GM18861 (cell line): ENCODE data around the gene RHOT2.
"Not testable (repeated sequence)": the region's sequence is repeated elsewhere in the genome, so short reads cannot be mapped to it uniquely, and the experiment has no call there.

Source experiments
- ATAC-seq: cut with Tn5 transposase; IDR thresholded peaks from one replicate; pipeline ENCODE4 v1.9.1; 2021; ENCODE audit not compliant: unreplicated experiment

The RHOT2 gene

GRCh38 chr16:680967-681745 is 13.2 kb downstream of the RHOT2 start:
- no peak for ATAC-seq

- ATAC-seq = no peak
These were observed 14.0 kb downstream of the RHOT2 start for GRCh38 chr16:681746-682427.

GRCh38 chr16:682493-683395 is 14.8 kb downstream of the RHOT2 start:
- no peak for ATAC-seq

- no peak for ATAC-seq
These were observed 15.6 kb downstream of the RHOT2 start for GRCh38 chr16:683396-684070.

GRCh38 chr16:684071-684794 is 16.3 kb downstream of the RHOT2 start, which contains the start of gene JMJD8:
JMJD8 (minus strand) TSS chr16:684334; CDS start chr16:684319, 15 bp downstream.
- peak; percentile 53 for ATAC-seq

- no peak for ATAC-seq
These were observed 17.2 kb downstream of the RHOT2 start for GRCh38 chr16:684961-685696.

GRCh38 chr16:685967-686366 is 18.0 kb downstream of the RHOT2 start:
- ATAC-seq = no peak

GRCh38 chr16:686459-687260 is 18.7 kb downstream of the RHOT2 start:
- ATAC-seq = no peak

GRCh38 chr16:687499-687898 is 19.6 kb downstream of the RHOT2 start:
- ATAC-seq = no peak

GRCh38 chr16:689175-689897 is 21.4 kb downstream of the RHOT2 start:
- ATAC-seq = no peak

- ATAC-seq = not testable (repeated sequence)
These were observed 23.3 kb downstream of the RHOT2 start for GRCh38 chr16:691242-691641.

GRCh38 chr16:692356-693108 is 24.6 kb downstream of the RHOT2 start:
- no peak for ATAC-seq

- ATAC-seq = no peak
These were observed 25.4 kb downstream of the RHOT2 start for GRCh38 chr16:693364-693763.

GRCh38 chr16:693766-694165 is 25.8 kb downstream of the RHOT2 start:
- no peak for ATAC-seq

GRCh38 chr16:694187-694862 is 26.4 kb downstream of the RHOT2 start:
- ATAC-seq = no peak

GRCh38 chr16:694863-695354 is 27.0 kb downstream of the RHOT2 start:
- no peak for ATAC-seq
